ENCODE data around the gene TMPRSS3.

TMPRSS3 gene

GRCh38 chr21:42395905-42396651, at the start of gene TMPRSS3:
Gene TMPRSS3 (minus strand): TSS chr21:42396052. CDS start chr21:42395417, 635 bp downstream.
- Mint-ChIP-seq H3K9me3 (no peaks in the 10 kb centered on the region), H3K36me3 (ENCODE audit: low read depth) (peaks cover 16% of the 10 kb centered on the region), H3K4me1 (ENCODE audit: low read depth) (peaks cover 76% of the 10 kb centered on the region), H3K27me3 (no peaks in the 10 kb centered on the region), H3K27ac (no peak within 1 kb of the TSS), H3K4me3 (no peak within 1 kb of the TSS)
- DNase-seq: no peak

DNA sequence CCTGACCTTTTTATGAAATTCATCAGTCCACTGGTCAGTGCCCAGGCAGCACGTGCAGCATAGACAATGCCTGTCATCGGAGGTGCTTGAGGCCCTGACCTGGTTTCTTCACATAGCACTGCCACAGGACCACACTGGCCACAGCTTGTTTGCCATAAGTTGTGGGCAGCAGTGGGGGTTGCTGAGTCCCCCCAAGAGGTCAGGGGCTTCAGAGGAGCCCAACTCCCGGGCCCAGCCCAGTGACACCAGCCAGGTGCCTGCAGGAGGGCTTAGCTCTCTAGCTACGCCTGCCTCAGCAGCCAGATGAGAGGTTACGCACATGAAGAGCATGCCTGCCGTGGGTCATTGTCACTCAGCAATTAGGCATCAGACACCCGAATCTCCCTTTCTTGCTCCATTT, 49.5 kb upstream of the TMPRSS3 start:
- Mint-ChIP-seq H3K36me3 (ENCODE audit: low read depth) (peaks cover 75% of the 10 kb centered on the region), H3K27ac (no peak overlapping the region)

DNA sequence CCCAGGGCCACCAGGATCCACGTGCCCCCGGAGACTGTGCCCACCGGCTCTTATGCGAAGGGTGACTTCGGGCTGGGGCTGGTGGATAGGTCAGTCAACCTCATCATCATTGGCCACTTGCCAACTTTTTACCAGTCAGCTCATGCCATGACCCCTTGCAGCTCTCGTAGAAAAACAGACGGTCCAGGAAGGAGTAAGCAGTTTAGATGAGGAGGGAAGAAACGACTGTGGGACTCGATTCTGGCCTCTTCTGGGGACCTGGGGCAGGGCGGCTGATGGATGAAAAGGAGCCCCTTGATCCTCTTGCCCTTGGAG, 48.9 kb upstream of the TMPRSS3 start:
- no peaks in the 10 kb centered on the region for H3K9me3 Mint-ChIP-seq
- no peaks in the 10 kb centered on the region for H3K27me3 Mint-ChIP-seq
- peaks cover 81% of the 10 kb centered on the region for H3K36me3 Mint-ChIP-seq (ENCODE audit: low read depth)
- no peak overlapping the region for H3K4me3 Mint-ChIP-seq
- no peak for DNase-seq
- H3K27ac Mint-ChIP-seq: no peak overlapping the region
- peaks cover 48% of the 10 kb centered on the region for H3K4me1 Mint-ChIP-seq (ENCODE audit: low read depth)

More for the DNA sequence above, 49.5 kb upstream of the TMPRSS3 start:
- Mint-ChIP-seq H3K4me1 (ENCODE audit: low read depth) (peaks cover 48% of the 10 kb centered on the region), H3K9me3 (no peaks in the 10 kb centered on the region), H3K4me3 (no peak overlapping the region), H3K27me3 (no peaks in the 10 kb centered on the region)
- DNase-seq: no peak

DNA sequence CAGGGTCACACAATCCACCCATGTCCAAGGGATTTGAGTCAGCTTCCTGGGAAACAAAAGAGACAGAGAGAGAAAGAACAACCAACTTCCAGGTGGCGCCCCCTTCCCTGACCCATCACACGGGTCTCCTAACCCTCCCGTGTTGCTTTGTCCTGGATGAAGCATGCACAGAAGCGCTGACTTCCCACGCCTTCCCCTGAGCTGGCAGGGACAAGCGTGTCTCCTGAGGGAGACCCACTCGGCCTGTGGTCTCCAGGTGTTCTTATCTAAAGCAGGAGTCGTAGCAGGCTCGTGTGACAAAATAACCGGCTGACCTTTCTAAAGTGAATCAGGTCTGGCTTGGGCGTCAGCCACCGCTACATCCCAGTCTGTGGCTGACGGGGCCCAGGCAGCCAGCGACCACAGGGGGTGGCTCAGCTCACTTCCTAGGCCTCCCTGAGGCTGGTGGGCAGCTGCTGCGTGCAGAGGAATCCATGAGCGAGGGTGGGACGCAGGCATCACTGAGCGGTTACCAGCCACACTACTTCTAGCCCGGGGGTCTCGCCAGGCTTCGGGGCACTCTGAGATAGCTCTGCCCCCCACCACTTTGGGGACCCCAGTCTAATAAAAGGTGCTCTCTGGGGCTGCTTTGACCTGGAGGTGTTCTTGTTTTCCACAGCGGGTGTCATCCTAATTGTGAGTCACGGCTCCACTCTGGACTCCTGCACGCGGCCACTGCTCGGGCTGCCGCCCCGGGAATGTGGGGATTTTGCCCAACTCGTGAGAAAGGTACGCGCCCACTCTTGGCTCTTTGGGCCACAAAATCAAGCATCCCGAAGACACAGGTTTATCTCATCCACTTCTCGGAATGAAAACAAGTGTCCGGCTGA, 48.3 kb upstream of the TMPRSS3 start:
- H3K4me3 Mint-ChIP-seq: no peak overlapping the region
- H3K36me3 Mint-ChIP-seq (ENCODE audit: low read depth): peaks cover 87% of the 10 kb centered on the region
- no peaks in the 10 kb centered on the region for H3K27me3 Mint-ChIP-seq
- peaks cover 49% of the 10 kb centered on the region for H3K4me1 Mint-ChIP-seq (ENCODE audit: low read depth)
- H3K27ac Mint-ChIP-seq: no peak overlapping the region
- H3K9me3 Mint-ChIP-seq: no peaks in the 10 kb centered on the region
- peak; percentile 26 for DNase-seq

DNA sequence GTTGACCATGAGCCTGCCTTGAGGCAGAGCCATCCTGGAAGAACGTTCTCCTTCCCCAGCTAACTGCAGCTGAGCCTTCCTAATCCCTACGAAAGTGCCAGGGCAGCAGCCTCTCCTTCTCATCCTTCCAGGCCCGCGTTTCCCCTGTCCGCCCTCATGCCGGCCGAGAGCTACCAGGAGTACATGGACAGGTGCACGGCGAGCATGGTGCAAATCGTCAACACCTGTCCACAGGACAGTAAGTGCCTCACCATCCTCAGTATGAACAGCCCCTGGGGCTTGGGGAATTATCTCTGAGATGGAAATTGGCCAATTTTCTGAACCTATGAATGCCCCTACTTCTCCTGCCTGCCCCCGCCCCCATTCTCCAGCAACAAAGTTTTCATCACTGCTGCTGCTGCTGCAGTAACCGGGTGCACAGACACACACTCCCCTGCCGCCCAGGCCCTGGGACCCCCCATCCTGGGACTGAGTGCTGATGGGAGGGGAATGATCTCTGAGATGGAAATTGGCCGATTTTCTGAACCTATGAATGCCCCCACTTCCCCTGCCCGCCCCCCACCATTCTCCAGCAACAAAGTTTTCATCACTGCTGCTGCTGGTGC, 47.4 kb upstream of the TMPRSS3 start:
- H3K4me1 Mint-ChIP-seq (ENCODE audit: low read depth): peaks cover 49% of the 10 kb centered on the region
- H3K27ac Mint-ChIP-seq: no peak overlapping the region
- DNase-seq: peak; percentile 20
- no peaks in the 10 kb centered on the region for H3K9me3 Mint-ChIP-seq
- no peak overlapping the region for H3K4me3 Mint-ChIP-seq
- peaks cover 94% of the 10 kb centered on the region for H3K36me3 Mint-ChIP-seq (ENCODE audit: low read depth)
- no peaks in the 10 kb centered on the region for H3K27me3 Mint-ChIP-seq

GRCh38 chr21:42441963-42442362, 46.1 kb upstream of the TMPRSS3 start:
- no peaks in the 10 kb centered on the region for H3K27me3 Mint-ChIP-seq
- H3K4me1 Mint-ChIP-seq (ENCODE audit: low read depth): peaks cover 50% of the 10 kb centered on the region
- no peaks in the 10 kb centered on the region for H3K9me3 Mint-ChIP-seq
- no peak for DNase-seq
- H3K36me3 Mint-ChIP-seq (ENCODE audit: low read depth): peaks cover 94% of the 10 kb centered on the region
- H3K4me3 Mint-ChIP-seq: no peak overlapping the region
- no peak overlapping the region for H3K27ac Mint-ChIP-seq

GRCh38 chr21:42440187-42440792, 44.4 kb upstream of the TMPRSS3 start:
- no peaks in the 10 kb centered on the region for H3K27me3 Mint-ChIP-seq
- peak overlapping the region; percentile 28 for H3K4me3 Mint-ChIP-seq
- peak overlapping the region; percentile 87 for H3K27ac Mint-ChIP-seq
- H3K9me3 Mint-ChIP-seq: peaks cover 2% of the 10 kb centered on the region
- H3K36me3 Mint-ChIP-seq (ENCODE audit: low read depth): peaks cover 93% of the 10 kb centered on the region
- H3K4me1 Mint-ChIP-seq (ENCODE audit: low read depth): peaks cover 49% of the 10 kb centered on the region
- DNase-seq: no peak

GRCh38 chr21:42439284-42440186, 43.7 kb upstream of the TMPRSS3 start:
- DNase-seq: peak; percentile 60
- Mint-ChIP-seq H3K27ac (peak overlapping the region; percentile 87), H3K4me1 (ENCODE audit: low read depth) (peaks cover 56% of the 10 kb centered on the region), H3K9me3 (peaks cover 5% of the 10 kb centered on the region), H3K27me3 (no peaks in the 10 kb centered on the region), H3K36me3 (ENCODE audit: low read depth) (peaks cover 93% of the 10 kb centered on the region), H3K4me3 (peak overlapping the region; percentile 25)

DNA sequence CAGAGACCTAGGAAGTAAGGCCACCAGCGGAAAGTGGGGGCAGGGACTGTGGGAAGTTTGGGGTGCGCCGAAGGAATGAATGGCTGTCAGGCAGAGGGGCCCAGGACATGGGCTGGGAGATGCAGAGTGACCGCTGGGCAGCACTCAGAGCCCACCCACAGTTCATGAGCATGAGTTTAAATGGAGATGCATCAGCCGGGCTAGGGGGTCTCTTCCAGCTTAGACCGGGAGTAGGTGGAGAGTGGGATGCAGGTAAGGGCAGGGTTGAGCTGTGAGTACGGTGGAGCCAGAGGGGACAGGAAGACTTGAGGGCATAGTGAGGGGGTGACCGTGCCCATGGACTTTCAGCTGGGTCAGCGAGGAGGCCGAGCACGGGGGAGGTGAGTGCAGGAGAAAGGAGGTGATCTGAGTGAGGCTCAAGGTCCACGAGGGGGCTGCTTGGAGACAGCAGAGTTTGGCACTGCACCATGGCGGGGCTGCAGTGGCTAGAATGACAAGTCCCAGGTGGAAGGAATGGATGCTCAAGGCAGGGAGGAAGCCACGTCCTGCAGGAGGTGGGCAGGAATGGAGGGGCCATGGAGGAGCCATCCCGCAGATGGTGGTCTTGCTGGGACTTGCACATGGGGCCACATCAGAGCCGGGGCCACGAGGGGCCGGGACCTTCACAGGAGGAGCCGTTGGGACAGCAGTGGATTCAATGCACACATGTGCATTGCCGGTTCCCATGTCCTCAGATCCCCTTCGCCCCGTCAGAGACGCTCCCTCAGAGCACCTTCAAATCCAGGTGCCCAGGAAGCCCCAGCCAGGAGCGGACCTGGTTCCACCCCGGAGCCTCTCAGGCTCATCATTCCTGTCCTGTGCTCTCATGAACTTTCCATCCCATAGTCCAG, 42.7 kb upstream of the TMPRSS3 start:
- H3K36me3 Mint-ChIP-seq (ENCODE audit: low read depth): peaks cover 94% of the 10 kb centered on the region
- peak overlapping the region; percentile 87 for H3K27ac Mint-ChIP-seq
- peaks cover 66% of the 10 kb centered on the region for H3K4me1 Mint-ChIP-seq (ENCODE audit: low read depth)
- DNase-seq: no peak
- no peak overlapping the region for H3K4me3 Mint-ChIP-seq
- no peaks in the 10 kb centered on the region for H3K27me3 Mint-ChIP-seq
- H3K9me3 Mint-ChIP-seq: peaks cover 5% of the 10 kb centered on the region

- Mint-ChIP-seq H3K9me3 (peaks cover 5% of the 10 kb centered on the region), H3K4me1 (ENCODE audit: low read depth) (peaks cover 71% of the 10 kb centered on the region), H3K36me3 (ENCODE audit: low read depth) (peaks cover 94% of the 10 kb centered on the region), H3K27me3 (no peaks in the 10 kb centered on the region), H3K27ac (no peak overlapping the region), H3K4me3 (no peak overlapping the region)
- no peak for DNase-seq
Observed at GRCh38 chr21:42437786-42438185, 41.9 kb upstream of the TMPRSS3 start.

DNA sequence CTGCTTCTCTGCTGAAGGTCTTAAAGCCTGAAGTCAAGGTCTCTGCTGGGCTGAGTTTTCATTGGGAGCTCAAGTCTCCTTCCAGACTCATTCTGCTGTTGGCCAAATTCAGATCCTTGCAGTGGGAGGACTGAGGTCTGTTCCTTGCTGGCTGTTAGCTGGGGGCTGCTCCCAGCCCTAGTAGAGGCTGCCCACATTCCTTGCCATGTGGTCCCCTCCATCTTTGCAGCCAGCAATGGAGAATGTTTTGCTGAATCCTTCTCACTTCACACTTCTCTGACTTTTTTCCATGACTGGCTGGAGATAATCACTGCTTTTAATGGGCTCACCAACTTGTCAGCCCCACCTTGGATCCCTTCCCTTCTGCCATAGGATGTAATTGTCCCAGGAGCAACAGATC, 41.1 kb upstream of the TMPRSS3 start:
- Mint-ChIP-seq H3K27ac (no peak overlapping the region), H3K4me1 (ENCODE audit: low read depth) (peaks cover 77% of the 10 kb centered on the region), H3K9me3 (peaks cover 11% of the 10 kb centered on the region), H3K36me3 (ENCODE audit: low read depth) (peaks cover 94% of the 10 kb centered on the region), H3K4me3 (no peak overlapping the region), H3K27me3 (no peaks in the 10 kb centered on the region)
- DNase-seq: no peak

DNA sequence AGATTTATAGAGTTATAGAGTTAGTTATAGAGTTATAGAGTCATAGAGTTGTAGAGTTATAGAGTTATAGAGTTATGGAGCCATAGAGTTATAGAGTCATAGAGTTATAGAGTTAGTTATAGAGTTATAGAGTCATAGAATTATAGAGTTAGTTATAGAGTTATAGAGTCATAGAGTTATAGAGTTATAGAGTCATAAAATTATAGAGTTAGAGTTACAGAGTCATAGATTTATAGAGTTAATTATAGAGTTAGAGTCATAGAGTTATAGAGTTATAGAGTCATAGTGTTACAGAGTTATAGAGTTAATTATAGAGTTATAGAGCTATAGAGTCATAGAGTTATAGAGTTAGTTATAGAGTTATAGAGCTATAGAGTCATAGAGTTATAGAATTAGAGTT, 40.0 kb upstream of the TMPRSS3 start:
- Mint-ChIP-seq H3K4me3 (no peak overlapping the region), H3K36me3 (ENCODE audit: low read depth) (peaks cover 99% of the 10 kb centered on the region), H3K27me3 (no peaks in the 10 kb centered on the region), H3K9me3 (peaks cover 11% of the 10 kb centered on the region), H3K27ac (no peak overlapping the region), H3K4me1 (ENCODE audit: low read depth) (peaks cover 74% of the 10 kb centered on the region)
- no peak for DNase-seq

GRCh38 chr21:42435401-42435800, 39.5 kb upstream of the TMPRSS3 start:
- peaks cover 69% of the 10 kb centered on the region for H3K4me1 Mint-ChIP-seq (ENCODE audit: low read depth)
- peaks cover 11% of the 10 kb centered on the region for H3K9me3 Mint-ChIP-seq
- H3K27me3 Mint-ChIP-seq: no peaks in the 10 kb centered on the region
- DNase-seq: no peak
- H3K4me3 Mint-ChIP-seq: no peak overlapping the region
- peaks cover 99% of the 10 kb centered on the region for H3K36me3 Mint-ChIP-seq (ENCODE audit: low read depth)
- no peak overlapping the region for H3K27ac Mint-ChIP-seq
